NT2/D1 (cell line): ENCODE measurements around the gene FSIP1.

ENCODE experiments used
- SUZ12 ChIP-seq: IDR thresholded peaks from 2 replicates; pipeline ENCODE4 v1.6.1; 2011; ENCODE audit not compliant: insufficient read length, insufficient read depth; ENCODE audit errors: extremely low read depth
- YY1 ChIP-seq: IDR thresholded peaks from 2 replicates; pipeline ENCODE4 v1.6.1; 2011; ENCODE audit not compliant: insufficient read length, insufficient read depth
- ZNF274 ChIP-seq: IDR thresholded peaks from 2 replicates; pipeline ENCODE4 v1.6.1; 2011; ENCODE audit warnings: mild to moderate bottlenecking, low read depth, low read length

DNA sequence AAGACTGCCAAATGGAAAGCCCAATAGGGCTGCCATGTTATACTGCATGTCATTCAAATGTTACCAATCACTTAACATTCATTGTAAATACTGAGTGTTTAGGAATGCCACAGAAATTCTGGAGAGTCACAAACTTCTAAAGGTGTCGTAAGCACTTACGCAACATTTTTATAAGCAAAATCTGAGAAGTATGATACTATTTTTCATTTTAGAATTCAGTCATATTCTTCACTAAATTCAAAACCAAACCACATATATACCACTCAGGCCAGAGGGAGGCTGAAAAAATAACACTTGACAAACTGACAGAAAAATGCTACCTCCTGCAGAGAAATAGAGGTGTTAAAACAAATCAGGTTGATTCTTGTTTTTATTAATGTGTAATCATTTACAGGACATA lies 112.0 kb downstream of the FSIP1 start:
- TF ChIP-seq ZNF274 (no peak), YY1 (no peak), SUZ12 (no peak)
